Muscle layer of duodenum (tissue), 2 donors: ENCODE measurements around the gene STK24.

Source experiments
- H3K27ac ChIP-seq: one replicate; pipeline ENCODE4 v1.7.0; 2013; ENCODE audit warnings: mild to moderate bottlenecking, low read length
- H3K27me3 ChIP-seq: one replicate; pipeline ENCODE4 v1.7.0; 2013; ENCODE audit warnings: low read depth, mild to moderate bottlenecking, control low read depth, low read length
- H3K36me3 ChIP-seq, 2 donors: one replicate each; pipeline ENCODE4 v1.7.0; 2013; ENCODE audit warnings: low read length in 2 of 2, control low read depth in 1 of 2, mild to moderate bottlenecking in 1 of 2; ENCODE audit not compliant: insufficient read depth in 2 of 2, control insufficient read depth in 1 of 2
- H3K4me1 ChIP-seq, 2 donors: one replicate each; pipeline ENCODE4 v1.7.0; 2013; ENCODE audit warnings: low read length in 2 of 2, mild to moderate bottlenecking in 2 of 2, control low read depth in 1 of 2, moderate library complexity in 1 of 2; ENCODE audit not compliant: insufficient read depth in 2 of 2, control insufficient read depth in 1 of 2
- H3K4me3 ChIP-seq, 2 donors: one replicate each; pipeline ENCODE4 v1.7.0; 2013; ENCODE audit warnings: low read length in 2 of 2, low read depth in 1 of 2, mild to moderate bottlenecking in 1 of 2
- H3K9me3 ChIP-seq, 2 donors: one replicate each; pipeline ENCODE4 v1.7.0; 2013; ENCODE audit warnings: low read length in 2 of 2, control low read depth in 1 of 2, mild to moderate bottlenecking in 1 of 2; ENCODE audit not compliant: control insufficient read depth in 1 of 2
- donor health status: healthy.

Gene STK24

GRCh38 chr13:98567140-98567539, 9.8 kb downstream of the STK24 start:
- Histone ChIP-seq H3K9me3 (no peaks in the 10 kb centered on the region), H3K27ac (no peak overlapping the region), H3K27me3 (no peaks in the 10 kb centered on the region), H3K4me1 (peaks cover 34 to 54% of the 10 kb centered on the region in 2 donors), H3K4me3 (no peak overlapping the region), H3K36me3 (no peaks in the 10 kb centered on the region)

GRCh38 chr13:98565726-98566565, 11.0 kb downstream of the STK24 start:
- Histone ChIP-seq H3K9me3 (no peaks in the 10 kb centered on the region), H3K4me3 (no peak overlapping the region), H3K27ac (peak overlapping the region; percentile 61), H3K36me3 (no peaks in the 10 kb centered on the region), H3K27me3 (no peaks in the 10 kb centered on the region), H3K4me1 (peaks cover 23 to 47% of the 10 kb centered on the region in 2 donors)

GRCh38 chr13:98564204-98564603, 12.7 kb downstream of the STK24 start:
- Histone ChIP-seq H3K27me3 (no peaks in the 10 kb centered on the region), H3K9me3 (no peaks in the 10 kb centered on the region), H3K4me3 (no peak overlapping the region), H3K27ac (peak overlapping the region; percentile 8), H3K36me3 (no peaks in the 10 kb centered on the region), H3K4me1 (peaks cover 23 to 52% of the 10 kb centered on the region in 2 donors)

GRCh38 chr13:98563071-98563470, 13.8 kb downstream of the STK24 start:
- no peak overlapping the region for H3K4me3 ChIP-seq
- H3K27ac ChIP-seq: no peak overlapping the region
- H3K9me3 ChIP-seq: no peaks in the 10 kb centered on the region
- H3K27me3 ChIP-seq: no peaks in the 10 kb centered on the region
- H3K36me3 ChIP-seq: no peaks in the 10 kb centered on the region
- peaks cover 28 to 58% of the 10 kb centered on the region in 2 donors for H3K4me1 ChIP-seq

GRCh38 chr13:98559169-98559568, 17.7 kb downstream of the STK24 start:
- Histone ChIP-seq H3K9me3 (no peaks in the 10 kb centered on the region), H3K27me3 (no peaks in the 10 kb centered on the region), H3K27ac (no peak overlapping the region), H3K4me1 (peaks cover 10 to 46% of the 10 kb centered on the region in 2 donors), H3K36me3 (no peaks in the 10 kb centered on the region), H3K4me3 (no peak overlapping the region)

DNA sequence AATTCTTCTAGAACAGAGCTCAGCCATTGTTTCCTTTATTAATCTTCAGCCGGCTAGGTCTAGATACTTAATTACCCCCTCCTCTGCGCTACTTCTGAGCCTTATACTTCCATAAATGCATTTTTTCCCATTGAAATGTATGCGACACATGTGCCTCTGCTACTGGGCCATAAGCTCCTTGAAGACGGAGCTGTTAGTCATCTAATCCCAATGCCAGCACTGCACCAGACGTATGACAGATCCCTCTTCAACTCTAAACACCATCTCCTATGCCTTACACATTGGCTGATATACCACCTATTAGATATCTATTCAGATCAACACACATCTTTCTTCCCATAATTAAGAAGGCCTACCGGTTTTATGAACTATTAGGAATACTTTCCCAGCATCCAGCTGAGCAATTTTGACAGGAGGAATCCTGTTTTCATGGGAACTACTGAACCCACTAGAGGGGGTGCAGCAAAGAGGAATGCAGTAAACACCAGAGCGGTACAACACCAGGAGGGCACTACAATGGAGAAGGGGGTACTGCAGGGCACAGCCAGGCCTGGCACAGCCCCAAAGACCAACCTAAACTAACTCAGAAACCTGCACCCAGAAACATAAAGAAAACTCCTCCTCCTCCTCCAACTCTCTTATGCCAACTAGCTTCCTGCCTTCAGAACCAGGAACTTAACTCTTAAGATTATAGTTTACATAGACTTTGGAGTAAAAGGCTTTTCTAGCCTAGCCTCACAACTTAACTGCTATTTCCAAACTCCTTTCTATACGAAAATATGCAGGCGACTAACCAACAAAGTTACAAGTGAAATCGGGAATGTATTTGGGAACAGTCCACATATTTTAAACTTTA, 18.7 kb downstream of the STK24 start:
- Histone ChIP-seq H3K9me3 (no peaks in the 10 kb centered on the region), H3K36me3 (no peaks in the 10 kb centered on the region), H3K27ac (no peak overlapping the region), H3K27me3 (no peaks in the 10 kb centered on the region), H3K4me3 (no peak overlapping the region), H3K4me1 (peaks cover 8 to 50% of the 10 kb centered on the region in 2 donors)

- Histone ChIP-seq H3K9me3 (no peaks in the 10 kb centered on the region), H3K27me3 (no peaks in the 10 kb centered on the region), H3K27ac (no peak overlapping the region), H3K4me3 (no peak overlapping the region), H3K4me1 (peaks cover 8 to 49% of the 10 kb centered on the region in 2 donors), H3K36me3 (no peaks in the 10 kb centered on the region)
Measured at GRCh38 chr13:98556968-98557631, 19.8 kb downstream of the STK24 start.

DNA sequence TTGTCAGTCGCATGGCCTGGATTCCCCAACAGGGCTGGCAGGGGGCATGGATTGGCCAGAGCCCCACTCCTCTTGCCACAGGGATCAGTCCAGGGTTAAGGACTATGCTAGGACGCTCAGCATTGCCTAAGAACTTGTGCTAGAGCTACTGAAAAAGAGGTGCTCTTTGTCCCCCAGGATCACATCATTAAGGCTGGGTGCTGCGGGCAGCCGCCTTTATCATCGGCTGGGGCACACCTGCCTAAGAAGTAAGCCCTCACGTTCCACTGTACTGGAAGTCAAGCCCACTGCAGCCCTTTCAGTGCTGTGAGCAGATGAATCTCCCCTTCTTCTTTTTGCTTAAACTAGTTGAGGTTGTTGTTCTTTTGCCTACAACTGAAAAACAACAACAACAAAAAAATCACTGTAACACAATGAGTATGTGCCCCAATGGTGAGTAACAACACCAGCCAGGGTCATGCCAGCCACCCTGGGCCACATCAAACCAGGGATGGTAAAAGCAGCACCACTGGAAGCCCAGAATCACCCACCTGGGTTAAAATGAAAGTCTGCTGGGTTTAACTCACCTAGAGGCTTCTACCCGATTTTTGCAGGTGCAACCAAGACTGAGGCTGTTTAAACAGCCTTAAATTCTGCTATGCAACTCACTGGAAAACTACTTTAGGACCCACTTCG, 20.6 kb downstream of the STK24 start:
- Histone ChIP-seq H3K27ac (no peak overlapping the region), H3K4me1 (peaks cover 8 to 47% of the 10 kb centered on the region in 2 donors), H3K27me3 (no peaks in the 10 kb centered on the region), H3K36me3 (peaks cover 0 to 3% of the 10 kb centered on the region in 2 donors), H3K4me3 (no peak overlapping the region), H3K9me3 (no peaks in the 10 kb centered on the region)

DNA sequence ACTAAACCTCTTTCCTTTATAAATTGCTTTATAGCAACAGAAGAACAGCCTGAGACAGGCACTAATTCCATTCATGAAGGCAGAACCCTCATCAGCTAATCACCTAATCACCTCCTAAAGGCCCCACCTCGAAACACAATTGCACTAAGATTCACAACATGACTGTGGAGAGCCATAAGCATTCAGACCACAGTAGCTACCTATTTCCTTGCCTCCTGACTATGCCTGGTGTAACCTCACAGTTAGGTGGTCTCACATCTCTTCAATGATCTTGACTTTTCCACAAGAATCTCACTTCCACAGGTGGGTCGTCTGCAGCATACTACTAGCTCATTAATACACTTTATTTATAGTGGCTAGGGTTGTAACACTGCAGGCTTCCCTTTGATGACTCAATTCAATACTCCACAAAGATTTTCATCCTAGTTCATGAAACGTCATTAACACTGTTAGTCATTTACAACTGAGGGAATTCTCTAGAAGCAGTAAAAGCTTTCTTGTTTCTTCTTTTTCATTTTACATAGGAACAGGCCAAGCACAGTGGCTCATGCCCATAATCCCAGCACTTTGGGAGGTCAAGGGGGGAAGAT, 27.1 kb downstream of the STK24 start:
- Histone ChIP-seq H3K27me3 (no peaks in the 10 kb centered on the region), H3K9me3 (no peaks in the 10 kb centered on the region), H3K4me3 (no peak overlapping the region), H3K36me3 (peaks cover 6 to 14% of the 10 kb centered on the region in 2 donors), H3K4me1 (peaks cover 8 to 23% of the 10 kb centered on the region in 2 donors), H3K27ac (no peak overlapping the region)

- Histone ChIP-seq H3K27me3 (no peaks in the 10 kb centered on the region), H3K4me3 (no peak overlapping the region), H3K4me1 (peaks cover 8 to 26% of the 10 kb centered on the region in 2 donors), H3K9me3 (no peaks in the 10 kb centered on the region), H3K27ac (no peak overlapping the region), H3K36me3 (peaks cover 6 to 14% of the 10 kb centered on the region in 2 donors)
Measured at GRCh38 chr13:98549006-98549727, 27.7 kb downstream of the STK24 start.
